Endothelial cell of hepatic sinusoid (primary cell): ENCODE results near the gene ORC6.

Source experiments
- in situ Hi-C: cut with HindIII; loops from 2 replicates; pipeline ENCODE4 v1.10.0; 2017; ENCODE audit warnings: low sequenced_read_pairs

ORC6 gene

DNA sequence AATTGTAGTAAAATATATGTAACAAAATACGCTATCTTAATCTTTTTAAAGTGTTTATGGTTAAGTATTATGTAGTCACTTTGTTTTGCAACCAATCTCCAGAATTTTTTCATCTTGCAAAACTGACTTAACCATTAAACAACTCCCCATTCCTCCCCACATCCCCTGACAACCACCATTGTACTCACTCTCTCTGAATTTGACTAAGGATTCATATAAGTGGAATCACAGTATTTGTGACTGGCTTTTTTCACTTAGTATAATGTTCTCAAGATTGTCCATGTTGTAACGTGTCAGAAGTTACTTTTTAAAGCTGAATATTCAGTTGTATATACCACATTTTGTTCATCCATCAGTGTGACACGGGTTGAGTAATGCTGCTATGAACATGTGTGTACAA is 10.6 kb downstream of the ORC6 start:
- in situ Hi-C loops = no loop called here

- in situ Hi-C loops = no loop called here
Observed at GRCh38 chr16:46701615-46702014, 12.2 kb downstream of the ORC6 start.

DNA sequence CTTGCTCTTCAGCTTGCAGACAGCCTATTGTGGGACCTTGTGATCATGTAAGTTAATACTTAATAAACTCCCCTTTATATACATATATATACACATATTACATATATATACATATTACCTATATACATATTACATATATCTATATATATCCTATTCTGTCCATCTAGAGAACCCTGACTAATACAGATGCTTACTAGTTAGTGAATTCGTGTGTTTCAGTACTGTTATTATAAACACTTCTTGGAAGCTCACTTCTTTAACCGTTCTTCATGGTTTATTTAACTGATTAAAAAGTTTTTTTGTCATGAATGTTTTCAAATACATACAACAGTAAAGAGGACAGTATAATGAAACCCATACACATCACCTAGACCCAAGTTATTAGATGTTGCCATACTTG is 12.6 kb downstream of the ORC6 start:
- in situ Hi-C loops = no loop called here

GRCh38 chr16:46706642-46707041 is 17.2 kb downstream of the ORC6 start:
- in situ Hi-C loops = no loop called here

GRCh38 chr16:46709469-46710005 is 20.1 kb downstream of the ORC6 start:
- in situ Hi-C loops = no loop called here

DNA sequence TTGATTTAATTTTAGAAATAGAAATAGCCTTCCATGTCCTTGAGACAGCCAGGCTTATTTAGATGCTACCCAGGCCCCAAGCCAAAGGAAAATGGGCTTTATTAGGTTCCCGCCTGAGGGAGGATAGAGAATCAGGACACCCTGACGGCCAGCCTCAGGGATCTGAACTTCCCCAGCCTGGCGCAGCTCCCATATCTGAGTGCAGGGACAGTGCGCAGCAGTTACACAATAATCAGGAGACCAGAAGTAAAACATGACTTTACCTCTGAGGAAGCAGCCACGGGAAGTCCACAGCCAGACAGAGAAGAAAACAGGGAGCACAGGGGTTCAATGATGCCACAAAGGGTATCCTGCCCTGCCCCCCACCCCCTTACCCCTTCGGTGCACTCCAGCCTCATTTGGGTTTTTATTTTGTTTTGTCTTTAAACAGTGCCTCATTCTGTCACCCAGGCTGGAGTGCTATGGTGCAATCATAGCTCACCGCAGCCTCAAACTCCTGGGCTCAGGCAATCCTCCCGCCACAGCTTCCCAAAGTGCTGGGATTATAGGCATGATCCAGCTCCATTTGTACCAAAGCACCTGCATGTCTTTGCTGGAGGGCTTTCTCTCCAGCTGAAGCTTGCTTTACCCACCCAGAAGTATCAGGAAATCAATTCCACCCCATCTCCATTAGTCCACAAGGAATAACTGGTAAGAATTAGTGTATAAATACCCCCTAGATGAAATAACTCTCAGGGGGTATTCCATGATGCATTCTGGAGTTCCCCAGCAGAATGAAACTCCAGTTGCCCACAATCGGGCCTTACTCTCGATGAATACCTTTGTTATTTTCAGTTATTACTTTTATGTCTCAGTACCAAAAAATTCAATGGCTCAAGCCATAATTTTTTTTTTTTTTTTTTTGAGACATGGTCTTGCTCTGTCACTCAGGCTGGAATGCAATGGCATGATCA is 21.9 kb downstream of the ORC6 start:
- in situ Hi-C loops = no loop called here

DNA sequence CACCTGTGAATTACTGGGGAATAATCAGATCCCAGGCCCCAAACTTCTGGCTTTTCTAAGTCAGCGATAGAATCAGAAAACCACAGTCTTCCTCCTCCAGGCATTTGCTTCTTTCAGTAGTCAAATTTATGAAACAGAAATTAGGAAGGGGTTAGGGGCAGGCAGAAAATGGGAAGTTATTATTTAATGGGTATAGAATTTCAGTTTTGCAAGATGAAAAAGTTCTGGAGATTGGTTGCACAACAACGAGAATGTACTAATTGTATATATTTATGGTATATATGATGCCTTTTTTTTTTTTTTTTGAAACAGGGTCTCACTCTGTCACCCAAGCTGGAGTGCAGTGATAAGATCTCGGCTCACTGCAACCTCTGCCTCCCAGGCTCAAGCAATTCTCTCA is 23.5 kb downstream of the ORC6 start:
- in situ Hi-C loops = no loop called here

DNA sequence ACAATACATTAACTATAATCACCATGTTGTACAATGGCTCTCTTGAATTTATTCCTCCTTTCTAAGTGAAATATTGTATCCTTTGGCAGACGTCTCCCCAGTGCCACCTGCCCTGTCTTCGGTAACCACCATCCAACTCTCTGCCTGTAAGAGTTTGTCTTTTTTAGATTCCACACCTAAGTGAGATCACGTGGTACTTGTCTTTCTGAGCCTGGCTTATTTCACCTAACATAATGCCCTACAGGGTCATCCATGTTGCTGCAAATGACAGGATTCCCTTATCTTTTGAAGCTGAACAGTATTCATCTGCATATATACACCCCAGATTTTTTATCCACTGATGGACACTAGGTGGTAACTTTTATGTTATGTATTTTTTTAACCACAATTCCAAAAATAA is 24.2 kb downstream of the ORC6 start:
- in situ Hi-C loops = no loop called here

DNA sequence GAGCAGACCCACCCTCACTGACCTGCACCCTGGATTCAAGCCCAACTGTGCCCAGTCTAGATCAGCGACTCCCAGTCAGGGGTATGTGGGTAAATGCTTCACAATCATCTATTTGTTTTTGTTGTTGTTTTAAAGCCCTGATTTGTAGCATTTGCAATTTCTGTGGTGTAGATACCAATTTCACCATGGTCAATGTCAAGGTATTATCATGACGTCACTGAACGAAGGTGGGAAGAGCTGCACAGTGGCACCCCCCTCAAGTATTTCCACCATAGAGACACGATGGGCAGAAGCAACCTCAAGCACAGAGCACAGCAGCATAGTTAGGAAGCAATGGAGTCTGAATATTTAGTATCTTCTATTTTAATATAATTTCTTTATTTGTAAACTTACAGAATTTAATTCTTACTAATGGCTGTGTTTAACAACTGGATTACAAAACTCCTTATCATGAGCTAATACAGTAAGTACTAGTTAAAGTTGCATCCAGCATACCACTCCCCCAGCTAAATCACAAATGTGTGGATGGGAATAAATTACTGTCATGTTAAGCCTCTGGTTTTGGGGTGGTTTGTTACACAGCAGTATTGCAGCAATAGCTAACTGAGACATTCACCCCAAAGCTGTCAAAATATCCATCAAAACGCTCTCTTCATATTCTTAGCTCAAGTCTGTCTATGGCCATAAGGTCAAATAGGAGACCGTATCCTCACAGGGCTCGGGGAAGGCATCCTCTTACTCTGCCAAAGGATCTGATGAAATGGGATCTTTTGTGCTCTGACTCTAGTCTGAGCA is 25.5 kb downstream of the ORC6 start:
- in situ Hi-C loops = no loop called here

GRCh38 chr16:46715769-46716305 is 26.4 kb downstream of the ORC6 start:
- in situ Hi-C loops = no loop called here

DNA sequence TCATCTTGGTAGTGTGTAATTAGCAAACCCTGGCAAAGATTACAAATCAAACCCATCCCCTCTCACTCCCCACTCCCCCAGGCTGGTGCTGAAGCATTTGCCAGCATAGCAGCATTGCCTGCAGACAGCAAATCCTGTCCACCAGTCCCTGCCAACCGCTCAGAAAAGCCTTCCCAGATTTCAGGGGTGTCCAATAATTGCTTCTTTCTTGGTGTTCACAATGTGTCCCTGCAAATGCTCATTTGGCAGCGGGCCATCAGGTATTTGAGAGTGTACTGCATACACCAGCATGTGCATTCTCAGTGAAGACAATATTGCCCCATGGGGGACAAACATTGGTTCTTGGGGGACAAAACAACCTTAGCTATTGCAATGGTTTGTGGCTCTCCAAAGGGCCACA is 28.2 kb downstream of the ORC6 start:
- in situ Hi-C loops = no loop called here

DNA sequence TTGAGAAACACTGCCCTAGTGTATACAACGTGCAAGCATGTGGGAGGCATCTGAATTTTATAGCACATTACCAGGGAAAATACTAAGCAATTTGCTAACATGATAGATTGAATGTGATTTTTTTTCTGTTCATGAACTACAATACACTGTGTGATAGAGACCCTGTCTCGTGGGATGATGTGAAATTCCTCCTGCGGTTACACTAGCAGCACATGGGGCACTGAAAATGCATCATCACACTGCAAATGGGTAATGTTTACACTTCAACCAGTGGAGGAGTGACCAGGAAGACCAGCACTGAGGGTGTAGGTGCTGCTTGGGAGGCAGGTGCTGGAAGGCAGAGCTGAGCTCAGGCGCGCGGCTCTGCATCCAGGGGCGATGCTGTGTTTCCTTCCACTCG is 28.8 kb downstream of the ORC6 start:
- in situ Hi-C loops = no loop called here

- in situ Hi-C loops = no loop called here
Observed at GRCh38 chr16:46719528-46719927, 30.1 kb downstream of the ORC6 start.

- in situ Hi-C loops = no loop called here
Observed at GRCh38 chr16:46720619-46721018, 31.2 kb downstream of the ORC6 start.

DNA sequence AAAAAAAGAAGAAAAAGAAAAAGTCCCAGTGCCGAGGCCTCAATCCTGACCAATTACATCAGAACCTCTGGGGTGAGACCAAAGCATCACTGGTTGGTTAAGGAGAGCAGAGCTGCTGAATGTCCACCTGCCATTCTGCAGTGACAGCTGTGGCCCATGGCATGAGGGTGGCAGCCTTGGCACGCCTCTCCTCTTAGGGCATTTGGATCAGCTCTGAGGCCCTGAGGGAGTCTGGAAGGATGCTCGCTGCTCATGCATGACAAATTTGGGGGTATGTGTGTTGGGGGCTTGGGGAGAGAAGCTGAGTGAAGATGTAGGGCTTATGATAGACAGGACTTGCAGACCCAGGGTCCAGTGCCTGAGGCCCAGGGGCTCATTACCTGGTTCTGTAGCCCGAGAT is 32.4 kb downstream of the ORC6 start:
- in situ Hi-C loops = no loop called here

DNA sequence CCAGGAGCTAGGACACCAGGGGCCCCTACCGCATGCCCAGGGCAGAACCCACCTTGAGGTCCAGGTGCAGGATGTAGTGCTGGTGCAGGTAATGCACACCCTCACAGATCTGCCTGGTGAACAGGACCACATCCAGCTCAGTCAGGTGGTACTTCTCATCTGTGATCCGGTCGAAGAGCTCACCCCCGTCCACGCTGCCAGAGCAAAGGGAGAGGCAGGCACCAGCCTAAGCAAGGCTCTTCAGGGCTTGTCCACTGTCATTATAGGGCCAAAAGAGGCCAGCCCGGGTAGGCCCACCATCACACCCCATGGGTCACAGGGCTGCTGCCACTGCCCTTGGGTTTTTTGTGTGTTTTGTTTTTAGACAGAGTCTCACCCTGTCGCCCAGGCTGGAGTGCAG is 37.7 kb downstream of the ORC6 start:
- in situ Hi-C loops = no loop called here

DNA sequence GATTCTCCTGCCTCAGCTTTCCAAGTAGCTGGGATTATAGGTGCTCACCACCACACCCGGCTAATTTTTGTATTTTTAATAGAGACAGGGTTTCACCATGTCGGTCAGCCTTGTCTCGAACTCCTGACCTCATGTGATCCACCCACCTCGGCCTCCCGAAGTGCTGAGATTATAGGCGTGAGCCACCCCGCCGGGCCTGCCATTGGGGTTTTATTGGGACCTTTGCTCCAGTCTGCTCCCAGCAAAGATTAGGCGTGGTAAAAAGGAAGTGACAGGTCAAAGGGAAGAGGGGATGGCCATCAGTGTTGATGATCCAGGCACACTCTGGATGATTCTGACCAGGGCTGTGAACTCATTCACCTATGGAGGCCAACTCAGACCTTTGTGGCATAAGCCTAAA is 38.2 kb downstream of the ORC6 start:
- in situ Hi-C loops = no loop called here

DNA sequence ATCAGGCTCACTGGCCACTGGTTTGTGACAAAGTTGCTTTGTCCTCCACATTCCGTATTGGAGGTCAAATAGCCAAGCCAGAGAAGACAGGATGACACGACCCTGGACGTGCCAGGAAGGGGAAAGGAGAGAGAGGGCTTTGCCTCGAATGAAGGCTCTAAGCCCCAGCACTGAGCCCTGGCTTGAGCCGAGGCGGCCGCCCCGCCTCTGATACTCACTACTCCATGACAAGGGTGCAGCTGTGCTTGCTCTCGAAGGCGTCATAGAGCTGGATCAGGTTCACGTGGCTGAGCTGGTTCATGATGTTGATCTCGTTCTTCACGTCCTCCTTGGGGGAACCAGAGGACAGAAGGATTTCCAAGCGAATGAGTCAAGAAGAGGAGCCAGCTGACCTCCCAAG is 39.3 kb downstream of the ORC6 start:
- in situ Hi-C loops = no loop called here

GRCh38 chr16:46729326-46729995 is 40.0 kb downstream of the ORC6 start:
- in situ Hi-C loops = no loop called here

GRCh38 chr16:46730126-46730525 is 40.7 kb downstream of the ORC6 start:
- in situ Hi-C loops = no loop called here
